HepG2 (cell line): ENCODE measurements around the gene PPEF2. TPM values are rescaled to one million over a fixed set of nuclear protein-coding genes. Genes with fewer than 3 reads are reported as not detected.

Experiments used
- ARHGAP35 ChIP-seq: sonication (generic); formaldehyde crosslinking; IDR thresholded peaks from 2 replicates; pipeline ENCODE4 v1.9.0; 2022; ENCODE audit warnings: mild to moderate bottlenecking, inconsistent platforms, moderate library complexity, missing genetic modification reagents, borderline replicate concordance
- ARID4A ChIP-seq: sonication (generic); formaldehyde crosslinking; IDR thresholded peaks from 2 replicates; pipeline ENCODE4 v1.5.0; 2020; ENCODE audit warnings: mild to moderate bottlenecking, missing genetic modification reagents, borderline replicate concordance
- HES4 ChIP-seq: sonication (generic); formaldehyde crosslinking; IDR thresholded peaks from 2 replicates; pipeline ENCODE4 v1.9.0; 2021; ENCODE audit warnings: mild to moderate bottlenecking, missing genetic modification reagents, borderline replicate concordance
- MTERF4 ChIP-seq: sonication (generic); formaldehyde crosslinking; IDR thresholded peaks from 2 replicates; pipeline ENCODE4 v1.8.0; 2023; ENCODE audit warnings: mild to moderate bottlenecking, missing genetic modification reagents
- PITX1 ChIP-seq: sonication (generic); formaldehyde crosslinking; IDR thresholded peaks from 2 replicates; pipeline ENCODE4 v1.5.1; 2020; ENCODE audit warnings: mild to moderate bottlenecking, missing genetic modification reagents
- SATB2 ChIP-seq: sonication (generic); formaldehyde crosslinking; IDR thresholded peaks from 2 replicates; pipeline ENCODE4 v1.5.0; 2020; ENCODE audit warnings: missing genetic modification reagents
- ZBTB4 ChIP-seq: sonication (generic); formaldehyde crosslinking; IDR thresholded peaks from 2 replicates; pipeline ENCODE4 v1.4.0; 2020; ENCODE audit warnings: missing genetic modification reagents, mild to moderate bottlenecking, borderline replicate concordance
- ZHX2 ChIP-seq, 2 experiments: sonication (generic) in 1 of 2; formaldehyde crosslinking in 1 of 2; IDR thresholded peaks; 2 replicates each; pipeline versions ENCODE4 v1.6.1 to v1.9.0; 2014 to 2022; ENCODE audit warnings: antibody characterized with exemption in 1 of 2, borderline replicate concordance in 1 of 2, inconsistent platforms in 1 of 2, low read depth in 1 of 2, missing genetic modification reagents in 1 of 2
- ZNF12 ChIP-seq: sonication (generic); formaldehyde crosslinking; IDR thresholded peaks from 2 replicates; pipeline ENCODE4 v1.5.0; 2020; ENCODE audit warnings: missing genetic modification reagents
- ZNF430 ChIP-seq: sonication (generic); formaldehyde crosslinking; IDR thresholded peaks from 2 replicates; pipeline ENCODE4 v1.9.0; 2021; ENCODE audit warnings: mild to moderate bottlenecking, missing genetic modification reagents
- ZNF619 ChIP-seq: sonication (generic); formaldehyde crosslinking; IDR thresholded peaks from 2 replicates; pipeline ENCODE4 v1.4.0; 2020; ENCODE audit warnings: mild to moderate bottlenecking, missing genetic modification reagents
- ZNF784 ChIP-seq: sonication (generic); formaldehyde crosslinking; IDR thresholded peaks from 2 replicates; pipeline ENCODE4 v1.5.1; 2020; ENCODE audit warnings: missing genetic modification reagents, mild to moderate bottlenecking, borderline replicate concordance
- polyA plus RNA-seq, 8 experiments: library from polyadenylated mRNA; depleted of rRNA in 3 of 8; stranded (reverse) in 7 of 8; unstranded in 1 of 8; fragments of >200 nt; fragmentation: Illumina TruSeq in 4 of 8; extraction: Trizol in 4 of 8; gene quantifications; 2 replicates each; pipeline versions ENCODE4 v1.2.1 to v1.2.3, GENCODE V29; 2011 to 2016; ENCODE audit warnings: low read depth in 4 of 8, missing spikeins in 1 of 8, mixed read lengths in 1 of 8; ENCODE audit not compliant: insufficient read depth in 1 of 8
- total RNA-seq, 5 experiments: library from RNA; depleted of rRNA; stranded (reverse); fragments of >200 nt; fragmentation: Illumina TruSeq; extraction: Trizol; gene quantifications; 2 replicates each; pipeline ENCODE4 v1.2.3, GENCODE V29; 2016; ENCODE audit warnings: low read depth in 1 of 5

The PPEF2 gene
- total and polyA plus RNA-seq, 2 of the 13 experiments (the other 11 are each of a cell fraction or from before 2014, with no cell fraction given) = 0.01 TPM; not detected in 1

- TF ChIP-seq ARHGAP35 (CRISPR knock-in tag) (peak; percentile 83; the same call in 1 of the 2 replicates), HES4 (CRISPR knock-in tag) (0 out of 2 replicates have a peak, but pooled peaks have one; percentile 19), ZHX2 (IDR thresholded peaks at IDR 0.05; ENCODE audit: low read depth) (no peak), ZHX2 (CRISPR knock-in tag; IDR thresholded peaks at IDR 0.05; ENCODE audit: borderline replicate concordance) (no peak), ZNF784 (CRISPR knock-in tag) (peak; percentile 71; the same call in 1 of the 2 replicates), MTERF4 (CRISPR knock-in tag) (0 out of 2 replicates have a peak, but pooled peaks have one; percentile 31), SATB2 (CRISPR knock-in tag) (no peak), ARID4A (CRISPR knock-in tag) (peak; percentile 89), ZNF619 (CRISPR knock-in tag) (0 out of 2 replicates have a peak, but pooled peaks have one; percentile 74), PITX1 (no peak), ZBTB4 (CRISPR knock-in tag) (peak; percentile 83), ZNF12 (CRISPR knock-in tag) (no peak), ZNF430 (CRISPR knock-in tag) (peak; percentile 69; the same call in 1 of the 2 replicates)
These were observed 38.5 kb upstream of the PPEF2 start, which contains the start of gene NAAA (continued) for GRCh38 chr4:75940692-75941253.
